GM12878 (cell line): ENCODE data around the gene NPAS3.

ENCODE experiments used
- CEBPB ChIP-seq, 2 experiments: fragments of 150-350 bp in 1 of 2; IDR thresholded peaks; 2 replicates each; pipeline ENCODE4 v1.6.1; 2012 to 2014; ENCODE audit warnings: low read depth in 2 of 2, low read length in 2 of 2, borderline replicate concordance in 1 of 2, inconsistent platforms in 1 of 2
- CTCF ChIP-seq, 3 experiments: IDR thresholded peaks in 2 of 3; conservative IDR thresholded peaks in 1 of 3; 2 replicates each; pipeline ENCODE4 v1.5.1; 2011; ENCODE audit warnings: low read depth in 3 of 3, low read length in 3 of 3, mild to moderate bottlenecking in 3 of 3, control low read depth in 2 of 3, moderate library complexity in 2 of 3, inconsistent platforms in 1 of 3, mixed read lengths in 1 of 3; ENCODE audit not compliant: control insufficient read depth in 2 of 3, insufficient read depth in 1 of 3; ENCODE audit errors: extremely low read depth in 1 of 3
- SRF ChIP-seq, 2 experiments: IDR thresholded peaks; 2 replicates each; pipeline ENCODE4 v1.6.1; 2011; ENCODE audit warnings: low read depth in 2 of 2, low read length in 2 of 2, mild to moderate bottlenecking in 1 of 2, moderate library complexity in 1 of 2
- ZNF24 ChIP-seq: fragments of 450-650 bp; IDR thresholded peaks from 2 replicates; pipeline ENCODE4 v1.6.1; 2017; ENCODE audit warnings: antibody characterized with exemption, mild to moderate bottlenecking

- TF ChIP-seq ZNF24 (no peak), CEBPB (IDR thresholded peaks at IDR 0.05; ENCODE audit: borderline replicate concordance in 1 of 2, low read depth in 2 of 2, low read length in 2 of 2) (no peak), CTCF (IDR thresholded peaks at IDR 0.05 in 2 of 3, conservative IDR thresholded peaks at IDR 0.05 in 1 of 3; ENCODE audit: control insufficient read depth in 2 of 3, extremely low read depth in 1 of 3, insufficient read depth in 1 of 3, low read depth in 3 of 3, low read length in 3 of 3) (no peak), SRF (IDR thresholded peaks at IDR 0.05; ENCODE audit: low read depth in 2 of 2, low read length in 2 of 2) (no peak)
Observed at GRCh38 chr14:33057585-33057984, 118.9 kb downstream of the NPAS3 start.
